Stimulated activated CD4-positive, alpha-beta T cell treated with anti-CD3 and anti-CD28 coated beads, Interleukin-1b, Interleukin-23, amount 100 ng/mL, for 48 hours (primary cell): ENCODE measurements around the gene TKFC.

Experiments used
- DNase-seq: peaks from one replicate; pipeline ENCODE4 v3.0.0-alpha.2; 2020

The TKFC gene

GRCh38 chr11:61345954-61346843 lies 13.2 kb downstream of the TKFC start:
- no peak for DNase-seq

GRCh38 chr11:61347916-61348461 lies 15.0 kb downstream of the TKFC start:
- no peak for DNase-seq

- DNase-seq = no peak
Observed at GRCh38 chr11:61349189-61349751, 16.2 kb downstream of the TKFC start.

DNA sequence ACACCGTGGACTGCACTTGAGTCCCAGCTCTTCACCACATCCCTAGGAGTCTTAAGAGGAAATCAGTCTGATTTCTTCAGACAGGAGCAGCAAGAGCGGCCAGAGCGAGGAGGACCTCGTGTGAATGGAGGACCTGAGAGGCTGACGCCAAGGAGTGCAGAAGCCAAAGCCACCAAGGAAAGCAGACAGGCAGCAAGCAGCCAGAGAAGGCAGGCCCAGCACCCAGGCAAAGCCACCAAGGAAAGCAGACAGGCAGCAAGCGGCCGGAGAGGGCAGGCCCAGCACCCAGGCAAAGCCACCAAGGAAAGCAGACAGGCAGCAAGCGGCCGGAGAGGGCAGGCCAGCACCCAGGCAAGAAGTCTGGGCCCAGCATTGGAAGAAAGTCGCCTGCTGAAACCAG lies 16.9 kb downstream of the TKFC start:
- no peak for DNase-seq

DNA sequence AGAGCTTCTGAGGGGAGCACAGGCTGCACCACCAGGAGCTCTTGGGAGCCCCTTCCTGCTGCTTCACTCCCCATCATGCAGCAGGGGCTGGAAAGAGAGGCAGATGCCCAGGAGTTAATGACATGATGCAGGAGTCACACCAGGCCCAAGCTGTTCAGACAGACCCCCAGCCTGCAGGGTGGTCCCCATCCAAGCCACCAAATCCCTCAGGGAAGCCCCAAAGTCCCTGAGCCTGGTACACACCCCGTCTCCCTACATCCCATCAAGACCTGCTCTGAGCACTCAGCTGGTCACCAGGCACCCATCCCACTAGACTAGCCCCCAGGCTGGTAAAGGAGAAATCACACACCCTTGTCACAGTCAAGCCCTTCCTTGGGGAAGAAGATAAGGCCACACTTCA lies 17.3 kb downstream of the TKFC start:
- DNase-seq = no peak

GRCh38 chr11:61350803-61351202 lies 17.8 kb downstream of the TKFC start:
- DNase-seq = no peak

GRCh38 chr11:61352038-61352437 lies 19.0 kb downstream of the TKFC start:
- no peak for DNase-seq

- DNase-seq = no peak
Observed at GRCh38 chr11:61353131-61354067, 20.4 kb downstream of the TKFC start.

DNA sequence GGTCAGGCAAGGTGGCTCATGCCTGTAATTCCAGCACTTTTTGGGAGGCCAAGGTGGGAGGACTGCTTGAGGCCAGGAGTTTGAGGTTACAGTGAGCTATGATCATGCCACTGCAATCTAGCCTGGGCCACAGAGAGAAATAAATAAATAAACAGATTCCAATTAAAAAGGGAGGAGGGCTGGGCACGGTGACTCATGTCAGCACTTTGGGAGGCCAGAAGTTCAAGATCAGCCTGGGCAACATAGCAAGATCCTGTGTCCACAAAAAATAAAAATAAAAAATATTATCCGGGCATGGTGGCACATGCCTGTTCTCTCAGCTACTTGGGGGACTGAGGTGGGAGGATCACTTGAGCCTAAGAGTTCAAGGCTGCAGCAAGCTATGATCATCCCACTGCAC lies 21.2 kb downstream of the TKFC start:
- DNase-seq = no peak

DNA sequence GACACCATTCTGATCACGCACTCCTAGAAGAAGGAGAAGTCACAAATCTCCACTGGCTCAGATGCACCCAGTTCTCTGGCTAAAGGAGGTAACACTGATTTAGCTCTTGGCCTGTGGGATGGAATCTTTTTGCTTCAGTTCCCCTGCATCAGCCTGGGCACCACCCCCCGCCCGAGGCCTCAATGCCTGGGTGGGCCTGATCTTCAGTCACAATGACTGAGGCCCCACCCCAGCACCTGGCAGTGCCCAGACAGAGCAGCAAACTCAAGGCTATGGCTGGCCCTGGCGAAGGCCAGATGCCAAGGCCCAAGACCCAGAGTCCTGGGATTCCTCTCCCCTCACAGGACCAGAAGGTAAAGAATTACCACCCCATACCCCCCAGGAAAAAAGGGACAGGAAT lies 23.7 kb downstream of the TKFC start:
- no peak for DNase-seq

- DNase-seq = no peak
Observed at GRCh38 chr11:61357233-61357893, 24.3 kb downstream of the TKFC start.

- DNase-seq = no peak
Observed at GRCh38 chr11:61357894-61358239, 24.8 kb downstream of the TKFC start.

- no peak for DNase-seq
Observed at GRCh38 chr11:61358566-61358965, 25.5 kb downstream of the TKFC start.

- no peak for DNase-seq
Observed at GRCh38 chr11:61359516-61359915, 26.5 kb downstream of the TKFC start.

GRCh38 chr11:61361237-61361740 lies 28.3 kb downstream of the TKFC start:
- no peak for DNase-seq

- DNase-seq = peak; percentile 94
Observed at GRCh38 chr11:61361741-61362541, 28.9 kb downstream of the TKFC start, which contains the start of the genes CYB561A3 and TMEM138. CYB561A3 (minus strand) TSS chr11:61361882; CDS start chr11:61356713, 5,169 bp downstream. TMEM138 (plus strand) TSS chr11:61362374; CDS start chr11:61364391, 2,017 bp downstream.

- peak; percentile 30 for DNase-seq
Observed at GRCh38 chr11:61362542-61362875, 29.5 kb downstream of the TKFC start.

DNA sequence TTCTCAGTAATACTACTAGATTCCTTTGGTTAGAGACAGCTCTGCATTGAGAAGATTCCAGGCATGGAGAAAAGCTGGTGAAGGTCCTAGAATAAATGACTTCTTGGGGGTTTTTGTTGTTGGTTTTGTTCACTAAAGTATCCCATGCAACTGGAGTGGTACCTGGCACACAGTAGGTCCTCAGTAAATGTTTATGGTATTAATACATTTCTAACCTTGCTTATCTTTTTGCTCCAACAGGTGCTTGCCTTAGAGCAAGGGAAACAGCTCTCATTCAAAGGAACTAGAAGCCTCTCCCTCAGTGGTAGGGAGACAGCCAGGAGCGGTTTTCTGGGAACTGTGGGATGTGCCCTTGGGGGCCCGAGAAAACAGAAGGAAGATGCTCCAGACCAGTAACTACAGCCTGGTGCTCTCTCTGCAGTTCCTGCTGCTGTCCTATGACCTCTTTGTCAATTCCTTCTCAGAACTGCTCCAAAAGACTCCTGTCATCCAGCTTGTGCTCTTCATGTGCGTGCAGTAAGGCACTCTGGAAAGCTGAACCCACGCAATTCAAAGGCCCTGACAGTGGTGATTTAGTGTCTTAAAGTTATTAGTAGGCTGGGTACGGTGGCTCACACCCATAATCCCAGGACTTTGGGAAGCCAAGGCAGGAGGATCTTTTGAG lies 31.1 kb downstream of the TKFC start:
- no peak for DNase-seq

DNA sequence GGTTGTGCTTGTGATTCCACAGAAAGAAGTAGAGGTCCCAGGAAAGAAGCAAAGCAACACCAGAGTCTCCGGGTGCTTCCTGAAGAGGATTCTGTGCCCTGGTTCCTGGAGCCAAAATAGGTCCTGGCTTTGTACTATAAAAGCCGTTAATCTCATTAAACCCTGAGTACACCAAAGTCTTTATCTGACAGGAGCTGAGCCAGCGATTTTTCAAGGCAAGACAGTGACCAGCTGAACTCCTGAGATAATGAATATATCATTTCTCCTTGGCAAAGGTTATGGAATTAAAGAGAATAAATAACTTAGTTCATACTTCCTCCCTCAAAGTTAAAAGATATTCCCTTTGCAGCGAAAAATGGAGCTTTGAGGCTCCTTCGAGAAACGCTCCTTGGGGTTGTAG lies 34.4 kb downstream of the TKFC start:
- no peak for DNase-seq

GRCh38 chr11:61368646-61369045 lies 35.6 kb downstream of the TKFC start:
- no peak for DNase-seq
